ENCODE data around the gene CSMD2.

The CSMD2 gene

GRCh38 chr1:33599516-33600115, 565.4 kb downstream of the CSMD2 start:
- Histone ChIP-seq H3K79me2 (ENCODE audit: insufficient read depth, low read length) (no peaks in the 10 kb centered on the region), H3K9me3 (ENCODE audit: insufficient read depth, low read length, severe bottlenecking) (no peaks in the 10 kb centered on the region)

GRCh38 chr1:33588726-33589125, 576.3 kb downstream of the CSMD2 start:
- no peak for ATAC-seq (ENCODE audit: insufficient read depth, low read depth)
- Histone ChIP-seq H3K4me3 (ENCODE audit: low read depth in 1 of 2, low read length in 2 of 2) (no peak overlapping the region), H3K27ac (ENCODE audit: low read length) (no peak overlapping the region), H3K4me1 (ENCODE audit: insufficient read depth, low read length) (no peaks in the 10 kb centered on the region), H4K20me1 (ENCODE audit: insufficient read depth, low read length) (no peaks in the 10 kb centered on the region; the same call in 1 of the 2 replicates), H3K9ac (ENCODE audit: low read depth, low read length) (no peak overlapping the region), H3K27me3 (ENCODE audit: insufficient read depth, low read length, poor library complexity) (peaks cover 6% of the 10 kb centered on the region), H3K4me2 (ENCODE audit: insufficient read depth, low read length) (no peak overlapping the region), H2AFZ (ENCODE audit: low read depth, low read length) (no peak overlapping the region), H3K79me2 (ENCODE audit: insufficient read depth, low read length) (no peaks in the 10 kb centered on the region), H3K9me3 (ENCODE audit: insufficient read depth, low read length, severe bottlenecking) (no peaks in the 10 kb centered on the region), H3K36me3 (ENCODE audit: insufficient read depth, low read length) (no peaks in the 10 kb centered on the region)
- TF ChIP-seq CTCF (IDR thresholded peaks at IDR 0.05; ENCODE audit: borderline replicate concordance, extremely low read depth, low read length, poor library complexity, severe bottlenecking) (no peak), EZH2 (IDR thresholded peaks at IDR 0.05; ENCODE audit: borderline replicate concordance, low read depth, low read length, severe bottlenecking) (no peak)
- DNase-seq, result no peak

More at GRCh38 chr1:33599516-33600115, 565.4 kb downstream of the CSMD2 start:
- TF ChIP-seq EZH2 (IDR thresholded peaks at IDR 0.05; ENCODE audit: borderline replicate concordance, low read depth, low read length, severe bottlenecking) (no peak), CTCF (IDR thresholded peaks at IDR 0.05; ENCODE audit: borderline replicate concordance, extremely low read depth, low read length, poor library complexity, severe bottlenecking) (no peak)
- no peak for DNase-seq
- Histone ChIP-seq H3K4me2 (ENCODE audit: insufficient read depth, low read length) (no peak overlapping the region), H3K4me3 (ENCODE audit: low read depth in 1 of 2, low read length in 2 of 2) (no peak overlapping the region), H3K4me1 (ENCODE audit: insufficient read depth, low read length) (no peaks in the 10 kb centered on the region), H3K27me3 (ENCODE audit: insufficient read depth, low read length, poor library complexity) (peaks cover 3% of the 10 kb centered on the region), H3K27ac (ENCODE audit: low read length) (no peak overlapping the region), H4K20me1 (ENCODE audit: insufficient read depth, low read length) (no peaks in the 10 kb centered on the region), H2AFZ (ENCODE audit: low read depth, low read length) (no peak overlapping the region), H3K9ac (ENCODE audit: low read depth, low read length) (no peak overlapping the region), H3K36me3 (ENCODE audit: insufficient read depth, low read length) (no peaks in the 10 kb centered on the region)
- no peak for ATAC-seq (ENCODE audit: insufficient read depth, low read depth)

- TF ChIP-seq CTCF (IDR thresholded peaks at IDR 0.05; ENCODE audit: borderline replicate concordance, extremely low read depth, low read length, poor library complexity, severe bottlenecking) (no peak), EZH2 (IDR thresholded peaks at IDR 0.05; ENCODE audit: borderline replicate concordance, low read depth, low read length, severe bottlenecking) (no peak)
- H3K27me3 ChIP-seq (ENCODE audit: insufficient read depth, low read length, poor library complexity), result peaks cover 9% of the 10 kb centered on the region
- no peak overlapping the region for H3K4me2 ChIP-seq (ENCODE audit: insufficient read depth, low read length)
- ATAC-seq (ENCODE audit: insufficient read depth, low read depth), result no peak
- no peak overlapping the region for H3K27ac ChIP-seq (ENCODE audit: low read length)
- no peak overlapping the region for H3K4me3 ChIP-seq (ENCODE audit: low read depth in 1 of 2, low read length in 2 of 2)
- no peak overlapping the region for H3K9ac ChIP-seq (ENCODE audit: low read depth, low read length)
- no peaks in the 10 kb centered on the region for H3K4me1 ChIP-seq (ENCODE audit: insufficient read depth, low read length)
- H2AFZ ChIP-seq (ENCODE audit: low read depth, low read length), result no peak overlapping the region
- DNase-seq, result no peak
- H3K9me3 ChIP-seq (ENCODE audit: insufficient read depth, low read length, severe bottlenecking), result no peaks in the 10 kb centered on the region
- H3K36me3 ChIP-seq (ENCODE audit: insufficient read depth, low read length), result no peaks in the 10 kb centered on the region
- no peaks in the 10 kb centered on the region; the same call in 1 of the 2 replicates for H4K20me1 ChIP-seq (ENCODE audit: insufficient read depth, low read length)
- no peaks in the 10 kb centered on the region for H3K79me2 ChIP-seq (ENCODE audit: insufficient read depth, low read length)
Observed at GRCh38 chr1:33586795-33587194, 578.2 kb downstream of the CSMD2 start.
